Endodermal cell (in vitro differentiated cells): ENCODE measurements around the gene NENF. TPM values are rescaled to one million over a fixed set of nuclear protein-coding genes. Genes with fewer than 3 reads are reported as not detected.

ENCODE experiments used
- DNase-seq: peaks from one replicate; pipeline ENCODE4 v3.0.0-alpha.2; 2017
- H3K27ac ChIP-seq: 2 replicates; pipeline ENCODE4 v1.5.1; 2013; ENCODE audit warnings: mild to moderate bottlenecking, low read depth, low read length, moderate library complexity
- H3K27me3 ChIP-seq: 2 replicates; pipeline ENCODE4 v1.6.1; 2013; ENCODE audit warnings: mild to moderate bottlenecking, low read length, moderate library complexity; ENCODE audit not compliant: insufficient read depth, control insufficient read depth, poor library complexity, severe bottlenecking
- H3K36me3 ChIP-seq: 2 replicates; pipeline ENCODE4 v1.7.0; 2013; ENCODE audit warnings: mild to moderate bottlenecking, low read length, moderate library complexity; ENCODE audit not compliant: control insufficient read depth, insufficient read depth
- H3K4me1 ChIP-seq: one replicate; pipeline ENCODE4 v1.7.0; 2013; ENCODE audit warnings: low read length; ENCODE audit not compliant: control insufficient read depth, insufficient read depth
- H3K4me3 ChIP-seq: 2 replicates; pipeline ENCODE4 v1.5.1; 2013; ENCODE audit warnings: mild to moderate bottlenecking, low read length, moderate library complexity
- H3K9ac ChIP-seq: 2 replicates; pipeline ENCODE4 v1.6.1; 2013; ENCODE audit warnings: mild to moderate bottlenecking, low read length, moderate library complexity; ENCODE audit not compliant: poor library complexity, severe bottlenecking; ENCODE audit errors: extremely low read depth
- H3K9me3 ChIP-seq: 2 replicates; pipeline ENCODE4 v1.6.1; 2013; ENCODE audit warnings: mild to moderate bottlenecking, low read length, moderate library complexity; ENCODE audit not compliant: control insufficient read depth
- H3K27ac Mint-ChIP-seq: 2 replicates; pipeline ENCODE4 v1.8.0; 2020; ENCODE audit warnings: mixed read lengths
- H3K27me3 Mint-ChIP-seq: 2 replicates; pipeline ENCODE4 v1.8.0; 2021; ENCODE audit warnings: mild to moderate bottlenecking, mixed read lengths; ENCODE audit not compliant: insufficient read depth
- H3K36me3 Mint-ChIP-seq: 2 replicates; pipeline ENCODE4 v1.8.0; 2020; ENCODE audit warnings: low read depth, mixed read lengths
- H3K4me1 Mint-ChIP-seq: 2 replicates; pipeline ENCODE4 v1.8.0; 2020; ENCODE audit warnings: mixed read lengths
- H3K4me3 Mint-ChIP-seq: 2 replicates; pipeline ENCODE4 v1.8.0; 2020; ENCODE audit warnings: mild to moderate bottlenecking, moderate library complexity, mixed read lengths
- H3K9me3 Mint-ChIP-seq: 2 replicates; pipeline ENCODE4 v1.8.0; 2020; ENCODE audit warnings: mild to moderate bottlenecking, mixed read lengths
- CTCF ChIP-seq: fragments of 200-600 bp; sonication (generic); conservative IDR thresholded peaks from 2 replicates; pipeline ENCODE4 v1.5.0; 2021; ENCODE audit warnings: antibody characterized with exemption, mild to moderate bottlenecking
- WGBS, 2 experiments: methylation state at CpG; one replicate each; pipeline versions ENCODE4 v1.1.5 to v1.1.7; 2013; ENCODE audit warnings: missing lambda C conversion rate in 2 of 2, mixed read lengths in 1 of 2; ENCODE audit not compliant: insufficient coverage in 1 of 2, insufficient read length in 1 of 2; 5-methylcytosine and 5-hydroxymethylcytosine counted together
- total RNA-seq, 2 donors: library from RNA; stranded (reverse); fragmentation: NEBNext Ultra II Directional in 1 of 2; extraction: Animal tissue kit (Norgen Biotek cat#: 25700) in 1 of 2; gene quantifications; 2 replicates in 1 of 2; 3 replicates in 1 of 2; pipeline ENCODE4 v1.2.1, GENCODE V29; 2021

The NENF gene
- total RNA-seq, 2 donors from 2014 or later, result 27.0 to 35.3 TPM

DNA sequence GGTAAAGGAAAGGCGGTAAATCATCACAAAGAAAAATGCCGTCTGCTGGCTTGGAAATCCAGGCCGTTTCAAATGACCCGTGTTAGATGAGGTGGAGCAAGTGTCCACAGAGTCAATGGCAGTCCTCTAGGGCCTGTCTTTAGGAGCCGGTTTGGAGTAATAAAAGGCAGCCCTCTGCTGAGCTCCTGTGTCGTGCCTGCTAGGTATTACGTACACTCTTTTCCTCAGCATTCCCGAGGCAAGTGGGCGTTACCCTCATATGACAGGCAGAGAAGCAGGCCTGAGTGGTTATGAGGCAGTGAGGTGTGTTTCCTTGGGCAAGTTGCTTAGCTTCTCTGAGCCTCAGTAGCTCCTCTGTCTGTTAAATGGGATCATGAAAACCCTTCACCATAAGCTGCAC is 7.7 kb downstream of the NENF start:
- no peak for TF ChIP-seq CTCF
- no peak for DNase-seq
- H3K27me3 Mint-ChIP-seq, result no peaks in the 10 kb centered on the region
- 80 to 92% methylated on average over 4 to 9 of the region's 9 CpGs for WGBS, 2 experiments
- no peak overlapping the region for H3K4me3 Mint-ChIP-seq
- peaks cover 13% of the 10 kb centered on the region for H3K36me3 Mint-ChIP-seq
- no peaks in the 10 kb centered on the region for H3K4me1 Mint-ChIP-seq
- Histone ChIP-seq H3K27ac (no peak overlapping the region), H3K4me1 (no peaks in the 10 kb centered on the region), H3K9ac (no peak overlapping the region), H3K27me3 (no peaks in the 10 kb centered on the region), H3K9me3 (no peaks in the 10 kb centered on the region), H3K36me3 (peaks cover 4% of the 10 kb centered on the region), H3K4me3 (no peak overlapping the region)
- no peaks in the 10 kb centered on the region for H3K9me3 Mint-ChIP-seq
- H3K27ac Mint-ChIP-seq, result no peak overlapping the region

- no peak for DNase-seq
- H3K36me3 ChIP-seq, result peaks cover 4% of the 10 kb centered on the region
- H3K27ac Mint-ChIP-seq, result no peak overlapping the region
- no peak overlapping the region for H3K9ac ChIP-seq
- peaks cover 20% of the 10 kb centered on the region for H3K36me3 Mint-ChIP-seq
- no peaks in the 10 kb centered on the region for H3K4me1 ChIP-seq
- no peak overlapping the region for H3K27ac ChIP-seq
- no peak for TF ChIP-seq CTCF
- no peak overlapping the region for H3K4me3 Mint-ChIP-seq
- no peaks in the 10 kb centered on the region for H3K9me3 Mint-ChIP-seq
- H3K4me1 Mint-ChIP-seq, result no peaks in the 10 kb centered on the region
- no peaks in the 10 kb centered on the region for H3K27me3 ChIP-seq
- no peaks in the 10 kb centered on the region for H3K9me3 ChIP-seq
- H3K4me3 ChIP-seq, result no peak overlapping the region
- WGBS, 2 experiments, result 98 to 99% methylated on average over 5 of the region's 5 CpGs
- no peaks in the 10 kb centered on the region for H3K27me3 Mint-ChIP-seq
Measured at GRCh38 chr1:212442408-212442807, 9.7 kb downstream of the NENF start.

DNA sequence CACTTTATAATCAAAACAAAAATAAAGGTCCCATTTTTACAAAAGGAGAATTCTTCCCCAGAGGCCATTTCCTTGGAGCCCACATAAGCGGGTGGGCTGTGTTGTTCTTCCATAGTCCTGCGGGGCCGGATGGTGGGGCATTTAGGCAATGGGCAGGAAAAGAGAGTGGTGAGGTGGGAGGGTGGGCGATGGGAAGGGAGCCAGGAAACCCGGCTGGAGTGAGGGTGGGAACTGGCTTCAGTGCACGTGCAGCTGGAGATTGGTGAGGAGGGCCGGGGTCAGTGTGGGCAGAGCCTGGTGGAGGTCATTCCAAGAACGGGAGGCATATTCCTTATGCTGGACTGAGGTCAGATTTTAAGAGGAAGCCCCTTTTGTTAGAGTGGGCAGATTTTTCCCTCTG is 13.6 kb downstream of the NENF start:
- no peak overlapping the region for H3K27ac ChIP-seq
- no peaks in the 10 kb centered on the region for H3K9me3 ChIP-seq
- Mint-ChIP-seq H3K4me1 (no peaks in the 10 kb centered on the region), H3K4me3 (no peak overlapping the region), H3K36me3 (peaks cover 20% of the 10 kb centered on the region), H3K27me3 (no peaks in the 10 kb centered on the region), H3K9me3 (no peaks in the 10 kb centered on the region), H3K27ac (no peak overlapping the region)
- 90 to 100% methylated on average over 5 to 8 of the region's 8 CpGs for WGBS, 2 experiments
- H3K4me1 ChIP-seq, result no peaks in the 10 kb centered on the region
- no peak for TF ChIP-seq CTCF
- H3K4me3 ChIP-seq, result no peak overlapping the region
- H3K36me3 ChIP-seq, result peaks cover 4% of the 10 kb centered on the region
- no peak overlapping the region for H3K9ac ChIP-seq
- no peaks in the 10 kb centered on the region for H3K27me3 ChIP-seq
- DNase-seq, result no peak
